Pancreas (tissue), 10 donors: ENCODE data around the gene TFF3. TPM values are rescaled to one million over a fixed set of nuclear protein-coding genes. Genes with fewer than 3 reads are reported as not detected.

Source experiments
- ATAC-seq, 4 donors: fragments of 200-7000 bp; cut with Tn5 transposase; one replicate each; pipeline versions ENCODE4 v1.8.0 to v1.9.1; 2020; ENCODE audit warnings: mild to moderate bottlenecking in 4 of 4, moderate library complexity in 4 of 4
- DNase-seq, 6 donors: peaks; one replicate each; pipeline ENCODE4 v3.0.0-alpha.2; 2020
- FAIRE-seq: peaks from 2 replicates; lab custom pipeline; 2012; peaks lifted over from hg19 to GRCh38; lab: Jason Lieb, UNC
- H3K27ac ChIP-seq, 4 donors: fragments of 200-600 bp; sonication (generic); 1 replicate in 3 of 4; 2 replicates in 1 of 4; pipeline versions ENCODE4 v1.5.0 to v1.8.0; 2020
- H3K27me3 ChIP-seq, 4 donors: fragments of 200-600 bp; one replicate each; pipeline ENCODE4 v1.8.0; 2021
- H3K36me3 ChIP-seq, 3 donors: fragments of 200-600 bp; sonication (generic) in 1 of 3; one replicate each; pipeline versions ENCODE4 v1.5.0 to v1.8.0; 2020 to 2021
- H3K4me1 ChIP-seq, 3 donors: fragments of 200-600 bp; one replicate each; pipeline ENCODE4 v1.8.0; 2021
- H3K4me3 ChIP-seq, 4 donors: fragments of 200-600 bp; sonication (generic) in 2 of 4; one replicate each; pipeline versions ENCODE4 v1.5.0 to v1.8.0; 2020 to 2021
- H3K9me3 ChIP-seq, 4 donors: fragments of 200-600 bp; one replicate each; pipeline ENCODE4 v1.8.0; 2021
- WGBS, 2 donors: extraction: QIAGEN DNeasy Blood & Tissue Kit; methylation state at CpG; one replicate each; pipeline ENCODE4 v1.1.7; 2013; 5-methylcytosine and 5-hydroxymethylcytosine counted together
- intact Hi-C, 3 donors: fragments of 100-400 bp; cut with DNase I; formaldehyde crosslinking; loops; one replicate each; pipeline versions ENCODE4 v1.11.1 to v1.14.2; 2022
- polyA plus RNA-seq, 2 donors: library from polyadenylated mRNA; stranded (reverse); fragments of 200-250 nt; gene quantifications; one replicate each; pipeline ENCODE4 v1.2.3, GENCODE V29; 2013
- total RNA-seq, 6 donors: library from RNA; stranded (reverse); fragmentation: NEBNext Ultra II Directional in 4 of 6; extraction: Animal tissue kit (Norgen Biotek cat#: 25700) in 4 of 6; gene quantifications; one replicate each; pipeline versions ENCODE4 v1.2.1 to v1.2.4, GENCODE V29; 2021 to 2023
- TF ChIP-seq, protein P1 (sequence below), 4 donors: fragments of 200-600 bp; sonication (generic) in 3 of 4; IDR thresholded peaks; one replicate each; pipeline versions ENCODE4 v1.5.0 to v1.8.0; 2021; ENCODE audit warnings: antibody characterized with exemption in 4 of 4
- donor health status: healthy with polysubstance abuse.
- donor health status: DM: no; HTN: no; CAD: no; lungs with moderate emphysema.
- donor health status: DM: no; HTN: no; CAD: no.
- donor health status: control.
- donor health status: control.
- donor health status: Bipolar disorder and iron deficiency.
- donor health status: DM: yes; HTN: yes; CAD: no.
- donor health status: DM: no; HTN: no; CAD: no.
- donor health status: DM: no; HTN: no; CAD: no.
- donor health status: DM: yes; HTN: yes; CAD: no.

TFF3 gene
- total and polyA plus RNA-seq, 8 donors, result 5.9 to 51.9 (median 11.3) TPM

DNA sequence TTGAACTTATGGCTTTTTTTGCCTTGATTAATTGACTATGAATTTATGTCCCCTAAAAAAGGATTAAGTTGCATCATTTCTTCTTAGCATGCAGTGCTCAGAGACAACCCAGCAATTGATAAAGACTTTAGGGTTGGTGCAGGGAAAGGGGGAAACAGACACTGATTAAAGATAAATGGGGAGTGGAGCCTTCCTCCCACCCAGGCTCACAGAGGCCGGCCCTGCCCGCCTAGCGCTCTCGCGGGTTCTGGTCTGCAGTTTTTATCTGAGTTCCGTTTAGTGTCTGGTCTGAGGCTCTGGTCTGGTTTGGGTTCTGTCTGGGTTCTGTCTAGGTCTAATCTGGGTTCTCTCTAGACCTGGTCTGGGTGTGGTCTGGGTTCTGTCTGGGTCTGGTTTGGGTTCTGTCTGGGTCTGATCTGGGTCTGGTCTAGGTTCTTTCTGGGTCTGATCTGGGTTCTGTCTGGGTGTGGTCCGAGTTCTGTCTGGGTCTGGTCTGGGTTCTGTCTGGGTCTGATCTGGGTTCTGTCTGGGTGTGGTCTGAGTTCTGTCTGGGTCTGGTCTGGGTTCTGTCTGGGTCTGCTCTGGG is 48.1 kb downstream of the TFF3 start:
- Histone ChIP-seq H3K27ac (no peak overlapping the region), H3K9me3 (no peaks in the 10 kb centered on the region), H3K4me1 (peaks cover 3 to 8% (median 6%) of the 10 kb centered on the region in 3 donors), H3K36me3 (no peaks in the 10 kb centered on the region), H3K4me3 (no peak overlapping the region), H3K27me3 (no peaks in the 10 kb centered on the region)
- FAIRE-seq (no peak), ATAC-seq (no peak), DNase-seq (no peak)
- 76% methylated on average over 7 of the region's 7 CpGs for WGBS, 2 donors
- intact Hi-C loops, result loop anchor here in 1 of 3 donors (10.0 kb wide), 1 partner anchor 112 kb away; no protein-coding TSS in a partner anchor
- TF ChIP-seq, protein P1, sequence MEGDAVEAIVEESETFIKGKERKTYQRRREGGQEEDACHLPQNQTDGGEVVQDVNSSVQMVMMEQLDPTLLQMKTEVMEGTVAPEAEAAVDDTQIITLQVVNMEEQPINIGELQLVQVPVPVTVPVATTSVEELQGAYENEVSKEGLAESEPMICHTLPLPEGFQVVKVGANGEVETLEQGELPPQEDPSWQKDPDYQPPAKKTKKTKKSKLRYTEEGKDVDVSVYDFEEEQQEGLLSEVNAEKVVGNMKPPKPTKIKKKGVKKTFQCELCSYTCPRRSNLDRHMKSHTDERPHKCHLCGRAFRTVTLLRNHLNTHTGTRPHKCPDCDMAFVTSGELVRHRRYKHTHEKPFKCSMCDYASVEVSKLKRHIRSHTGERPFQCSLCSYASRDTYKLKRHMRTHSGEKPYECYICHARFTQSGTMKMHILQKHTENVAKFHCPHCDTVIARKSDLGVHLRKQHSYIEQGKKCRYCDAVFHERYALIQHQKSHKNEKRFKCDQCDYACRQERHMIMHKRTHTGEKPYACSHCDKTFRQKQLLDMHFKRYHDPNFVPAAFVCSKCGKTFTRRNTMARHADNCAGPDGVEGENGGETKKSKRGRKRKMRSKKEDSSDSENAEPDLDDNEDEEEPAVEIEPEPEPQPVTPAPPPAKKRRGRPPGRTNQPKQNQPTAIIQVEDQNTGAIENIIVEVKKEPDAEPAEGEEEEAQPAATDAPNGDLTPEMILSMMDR (IDR thresholded peaks at IDR 0.05), result no peak

- Histone ChIP-seq H3K36me3 (no peaks in the 10 kb centered on the region), H3K27me3 (no peaks in the 10 kb centered on the region), H3K9me3 (no peaks in the 10 kb centered on the region), H3K4me1 (peaks cover 3 to 8% (median 6%) of the 10 kb centered on the region in 3 donors), H3K27ac (no peak overlapping the region), H3K4me3 (no peak overlapping the region)
- peak in 2 of 6 donors; percentile 7 to 42 for DNase-seq
- TF ChIP-seq, protein P1 (IDR thresholded peaks at IDR 0.05), result no peak
- WGBS, 2 donors, result 74 to 82% methylated on average over 12 of the region's 12 CpGs
- FAIRE-seq, result no peak
- intact Hi-C loops, result loop anchor here in 1 of 3 donors (10.0 kb wide), 1 partner anchor 111 kb away; no protein-coding TSS in a partner anchor
- ATAC-seq, result no peak
Observed at GRCh38 chr21:42265231-42265812, 49.9 kb downstream of the TFF3 start.

DNA sequence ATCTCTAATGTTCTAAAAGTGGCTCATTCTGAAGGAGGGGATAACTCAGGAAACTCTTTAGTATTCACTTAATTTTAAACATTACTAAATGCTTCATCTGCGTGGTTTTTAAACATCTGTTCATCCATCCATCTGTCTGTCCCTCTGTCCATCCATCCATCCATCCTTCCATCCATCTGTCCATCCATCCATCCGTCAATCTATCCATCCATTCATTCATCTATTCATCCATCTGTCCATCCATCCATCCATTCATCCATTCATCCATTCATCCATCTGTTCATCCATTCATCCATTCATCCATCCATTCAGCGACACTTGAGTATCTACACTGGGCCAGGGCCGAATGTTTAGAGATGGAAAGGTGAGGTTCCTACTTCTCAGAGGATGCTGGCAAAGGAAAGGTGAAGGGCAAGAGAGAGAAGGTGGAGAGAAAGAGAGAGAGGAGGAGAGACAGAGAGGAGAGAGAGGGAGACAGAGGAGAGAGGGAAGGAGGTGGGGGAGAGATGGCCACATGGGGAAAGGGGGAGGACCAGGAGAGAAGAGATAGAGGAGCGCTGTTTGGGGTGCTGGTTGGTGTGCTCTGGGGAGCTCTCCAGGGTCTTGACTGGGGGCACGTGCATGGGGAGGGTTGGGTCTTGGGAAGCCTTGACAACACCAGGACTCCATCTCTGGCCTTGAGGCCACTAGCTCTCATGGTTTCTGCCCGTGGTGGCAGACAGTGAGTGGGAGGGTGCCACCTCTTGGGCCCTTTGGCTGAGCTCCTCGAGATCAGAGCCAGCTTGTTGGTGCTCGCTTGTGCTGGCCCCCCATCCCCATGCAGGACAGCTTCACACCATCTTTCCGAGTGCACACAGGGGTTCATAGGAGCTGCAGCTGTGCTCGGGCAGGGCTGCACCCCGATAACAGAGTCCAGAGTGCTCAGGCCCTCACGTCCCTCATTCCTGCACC is 50.7 kb downstream of the TFF3 start:
- no peak for ATAC-seq
- no peaks in the 10 kb centered on the region for H3K36me3 ChIP-seq
- WGBS, 2 donors, result 71 to 74% methylated on average over 13 of the region's 13 CpGs
- DNase-seq, result peak in 2 of 6 donors; percentile 15 to 18
- no peaks in the 10 kb centered on the region for H3K27me3 ChIP-seq
- H3K27ac ChIP-seq, result peak overlapping the region in 1 of 4 donors; percentile 17
- no peak overlapping the region for H3K4me3 ChIP-seq
- H3K9me3 ChIP-seq, result no peaks in the 10 kb centered on the region
- FAIRE-seq, result no peak
- intact Hi-C loops, result loop anchor here in 1 of 3 donors (10.0 kb wide), 1 partner anchor 110 kb away; no protein-coding TSS in a partner anchor
- TF ChIP-seq, protein P1 (IDR thresholded peaks at IDR 0.05), result no peak
- H3K4me1 ChIP-seq, result peaks cover 3 to 8% (median 6%) of the 10 kb centered on the region in 3 donors

- no peaks in the 10 kb centered on the region for H3K27me3 ChIP-seq
- peak in 2 of 6 donors; percentile 18 to 37 for DNase-seq
- TF ChIP-seq, protein P1 (IDR thresholded peaks at IDR 0.05), result no peak
- ATAC-seq, result peak in 2 of 4 donors; percentile 7 to 40
- WGBS, 2 donors, result 75 to 80% methylated on average over 18 of the region's 18 CpGs
- intact Hi-C loops, result loop anchor here in 1 of 3 donors (10.0 kb wide), 1 partner anchor 109 kb away; no protein-coding TSS in a partner anchor
- no peaks in the 10 kb centered on the region for H3K36me3 ChIP-seq
- H3K4me1 ChIP-seq, result peaks cover 3 to 8% (median 6%) of the 10 kb centered on the region in 3 donors
- no peak overlapping the region for H3K4me3 ChIP-seq
- FAIRE-seq, result no peak
- peak overlapping the region in 2 of 4 donors; percentile 17 to 39 for H3K27ac ChIP-seq
- H3K9me3 ChIP-seq, result no peaks in the 10 kb centered on the region
Observed at GRCh38 chr21:42263591-42264131, 51.5 kb downstream of the TFF3 start.
